NCI-H226 (cell line): ENCODE measurements around the gene APLF.
A peak's percentile ranks its signal among the peaks of the same experiment; 100 is the strongest.

Experiments used
- DNase-seq: peaks from one replicate; pipeline ENCODE4 v3.0.0-alpha.2; 2015

APLF gene, protein sequence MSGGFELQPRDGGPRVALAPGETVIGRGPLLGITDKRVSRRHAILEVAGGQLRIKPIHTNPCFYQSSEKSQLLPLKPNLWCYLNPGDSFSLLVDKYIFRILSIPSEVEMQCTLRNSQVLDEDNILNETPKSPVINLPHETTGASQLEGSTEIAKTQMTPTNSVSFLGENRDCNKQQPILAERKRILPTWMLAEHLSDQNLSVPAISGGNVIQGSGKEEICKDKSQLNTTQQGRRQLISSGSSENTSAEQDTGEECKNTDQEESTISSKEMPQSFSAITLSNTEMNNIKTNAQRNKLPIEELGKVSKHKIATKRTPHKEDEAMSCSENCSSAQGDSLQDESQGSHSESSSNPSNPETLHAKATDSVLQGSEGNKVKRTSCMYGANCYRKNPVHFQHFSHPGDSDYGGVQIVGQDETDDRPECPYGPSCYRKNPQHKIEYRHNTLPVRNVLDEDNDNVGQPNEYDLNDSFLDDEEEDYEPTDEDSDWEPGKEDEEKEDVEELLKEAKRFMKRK

GRCh38 chr2:68467077-68467960, at the start of gene APLF, which contains the start of gene FBXO48:
Gene APLF (plus strand): TSS chr2:68467585. CDS start chr2:68467732, 147 bp downstream.
Gene FBXO48 (minus strand): TSS chr2:68467294. CDS start chr2:68465145, 2,149 bp downstream.
- peak; percentile 99 for DNase-seq

GRCh38 chr2:68417926-68418325, 49.5 kb upstream of the APLF start:
- no peak for DNase-seq

GRCh38 chr2:68418419-68418818, 49.0 kb upstream of the APLF start:
- no peak for DNase-seq

GRCh38 chr2:68418855-68419254, 48.5 kb upstream of the APLF start:
- DNase-seq: no peak

DNA sequence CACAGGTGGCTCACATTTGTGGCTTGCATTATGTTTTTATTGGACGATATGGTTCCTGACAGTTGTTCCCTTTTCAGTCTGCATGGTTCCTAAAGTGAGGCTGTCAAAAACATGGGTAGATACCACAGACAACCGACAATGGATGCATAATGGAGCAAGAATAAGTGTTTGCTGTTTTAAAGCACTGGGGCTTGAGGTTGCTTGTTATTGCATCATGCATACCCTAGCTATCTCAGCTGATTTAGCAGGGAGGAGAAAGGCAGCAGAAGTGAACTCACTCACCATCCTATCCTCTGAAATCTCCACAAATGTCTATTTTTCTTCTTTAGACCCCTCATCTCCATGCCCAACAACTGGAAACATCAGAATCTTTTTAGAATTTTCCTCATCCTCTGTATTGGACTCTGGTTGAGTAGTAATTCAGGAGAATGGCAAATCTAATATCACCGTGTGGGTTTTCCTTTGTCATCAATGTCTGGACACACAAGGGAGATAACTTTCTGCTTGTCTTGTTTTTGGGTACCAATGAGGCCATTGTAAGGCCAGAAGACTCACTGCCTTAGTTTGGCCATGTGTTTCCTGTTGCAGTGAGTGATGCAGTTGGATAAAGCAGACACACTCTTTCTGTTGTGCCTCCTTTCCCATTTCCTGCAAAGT, 47.0 kb upstream of the APLF start:
- peak; percentile 19 for DNase-seq

GRCh38 chr2:68423966-68424650, 43.3 kb upstream of the APLF start:
- DNase-seq: no peak

DNA sequence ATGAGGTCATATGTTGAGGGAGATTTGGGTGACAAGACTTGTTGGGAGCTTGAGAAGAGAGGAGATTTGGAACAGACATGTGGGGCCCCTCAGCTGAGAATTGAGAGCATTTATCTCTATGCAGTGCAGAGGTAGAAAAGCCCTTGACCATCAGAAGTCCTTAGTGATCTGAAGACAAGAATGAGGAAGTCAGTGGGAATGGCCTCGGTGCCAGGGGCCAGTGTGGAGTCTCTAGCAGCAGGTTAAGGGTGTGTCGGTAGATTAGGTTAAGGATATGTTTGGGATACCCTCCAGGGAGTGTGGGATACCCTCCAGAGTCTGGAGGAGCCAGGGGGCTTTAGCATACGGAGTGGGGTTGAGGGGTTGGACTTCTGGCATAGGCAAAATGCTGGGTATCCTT, 41.9 kb upstream of the APLF start:
- no peak for DNase-seq

DNA sequence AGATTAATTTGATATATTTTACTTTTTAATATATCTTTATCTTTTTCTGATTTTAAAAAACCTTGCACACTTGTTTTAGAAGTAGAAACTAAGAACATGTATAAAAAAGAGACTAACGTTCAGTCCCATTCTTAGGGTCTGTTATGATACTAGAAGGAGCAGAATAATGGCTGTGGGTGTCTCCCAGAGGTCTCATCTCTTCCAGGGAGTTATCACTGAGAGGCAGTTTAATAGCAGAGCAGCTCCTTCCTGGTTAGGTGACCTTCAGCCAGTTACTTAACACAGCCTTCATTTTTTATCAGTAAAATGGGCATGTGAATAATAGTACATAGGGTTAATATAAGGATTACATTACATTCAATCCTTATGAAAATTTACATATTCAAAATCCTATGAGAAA, 40.9 kb upstream of the APLF start:
- no peak for DNase-seq

DNA sequence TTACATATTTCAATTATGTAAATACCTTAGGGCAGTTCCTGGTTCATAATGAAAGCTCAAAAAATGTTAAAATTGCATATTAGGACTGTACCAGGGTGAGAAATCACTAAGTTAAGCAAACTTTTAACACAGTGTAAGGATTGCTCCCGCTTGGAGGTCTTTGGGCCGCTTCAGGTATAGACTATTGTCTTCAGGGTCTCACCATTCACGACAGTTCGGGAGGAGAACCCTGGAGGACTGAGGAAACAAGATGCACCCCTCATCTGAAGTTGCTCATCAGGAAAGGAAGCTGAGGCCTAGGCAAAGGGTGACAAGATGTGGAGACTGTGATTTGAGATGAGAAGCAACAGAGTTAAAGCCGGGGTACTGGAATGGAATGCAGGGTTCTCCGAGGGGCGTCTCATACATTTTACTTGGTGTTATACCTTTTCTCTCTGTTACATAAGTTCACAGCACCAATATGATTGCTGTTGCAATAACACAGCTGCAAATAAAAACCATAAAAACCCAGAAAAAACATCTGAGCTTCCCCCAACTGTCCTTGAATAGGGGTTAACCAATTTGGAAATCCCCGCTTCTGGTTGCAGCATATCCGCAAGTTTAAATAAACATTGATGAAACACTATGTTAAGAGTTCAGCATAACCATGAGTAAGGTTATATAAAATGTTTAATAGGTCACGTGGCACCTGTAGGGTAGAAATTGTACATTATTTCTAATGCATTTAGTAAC, 40.4 kb upstream of the APLF start:
- DNase-seq: no peak

GRCh38 chr2:68428126-68428525, 39.3 kb upstream of the APLF start:
- peak; percentile 57 for DNase-seq

GRCh38 chr2:68428746-68429145, 38.6 kb upstream of the APLF start:
- DNase-seq: peak; percentile 37

- DNase-seq: peak; percentile 69
Measured at GRCh38 chr2:68429311-68429826, 38.0 kb upstream of the APLF start.

DNA sequence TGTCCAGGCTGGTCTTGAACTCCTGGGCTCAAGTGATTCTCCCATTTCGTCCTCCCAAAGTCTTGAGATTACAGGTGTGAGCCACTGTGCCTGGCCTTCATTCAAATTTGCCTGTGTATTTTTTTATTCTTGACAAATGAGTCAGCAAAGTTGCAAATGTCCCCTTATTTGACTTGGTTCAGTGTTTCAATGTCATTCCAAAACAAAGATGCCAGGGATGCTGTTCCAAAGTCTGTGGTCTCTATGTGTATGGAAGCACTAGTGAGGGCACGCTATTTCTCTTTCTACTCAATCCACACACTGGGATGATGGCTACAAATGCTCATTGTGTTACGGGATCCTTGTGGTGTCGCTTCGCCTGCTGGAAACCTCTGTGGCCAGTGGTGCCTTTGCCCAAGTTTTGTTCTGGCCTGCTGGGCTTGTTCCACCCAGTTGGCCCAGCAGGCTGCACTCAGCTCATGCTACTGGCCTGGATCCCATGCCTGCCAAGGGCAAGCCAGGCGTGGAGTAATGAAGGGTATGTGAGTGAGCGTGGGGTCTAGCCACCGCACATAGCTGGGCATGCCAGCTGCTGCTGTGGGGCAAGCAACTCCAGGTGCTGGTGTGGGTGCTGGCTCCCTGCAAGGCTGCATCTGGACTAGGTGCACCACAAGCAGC, 35.9 kb upstream of the APLF start:
- DNase-seq: no peak

GRCh38 chr2:68432696-68433658, 34.4 kb upstream of the APLF start:
- no peak for DNase-seq

- DNase-seq: no peak
Measured at GRCh38 chr2:68434981-68435380, 32.4 kb upstream of the APLF start.

GRCh38 chr2:68435615-68436014, 31.8 kb upstream of the APLF start:
- peak; percentile 26 for DNase-seq

DNA sequence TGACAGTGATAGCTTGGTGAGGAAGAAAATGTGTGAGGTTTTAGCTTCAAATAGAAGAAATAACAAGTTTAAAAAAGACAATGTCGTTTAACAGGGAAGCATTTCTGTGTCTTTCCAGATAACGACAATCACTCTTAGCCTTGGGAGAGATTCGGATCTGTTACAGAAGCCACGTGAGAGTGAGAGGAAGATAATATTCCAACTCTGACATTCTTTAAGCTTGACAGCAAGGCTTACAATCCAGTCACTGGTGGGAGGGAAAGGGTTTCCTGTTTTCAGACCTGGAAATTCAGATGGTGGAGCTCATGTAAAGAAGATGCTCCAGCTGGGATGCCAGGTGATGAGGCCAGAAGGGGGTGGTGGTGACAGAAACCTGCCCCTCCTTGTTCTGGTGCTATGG, 31.1 kb upstream of the APLF start:
- peak; percentile 58 for DNase-seq

DNA sequence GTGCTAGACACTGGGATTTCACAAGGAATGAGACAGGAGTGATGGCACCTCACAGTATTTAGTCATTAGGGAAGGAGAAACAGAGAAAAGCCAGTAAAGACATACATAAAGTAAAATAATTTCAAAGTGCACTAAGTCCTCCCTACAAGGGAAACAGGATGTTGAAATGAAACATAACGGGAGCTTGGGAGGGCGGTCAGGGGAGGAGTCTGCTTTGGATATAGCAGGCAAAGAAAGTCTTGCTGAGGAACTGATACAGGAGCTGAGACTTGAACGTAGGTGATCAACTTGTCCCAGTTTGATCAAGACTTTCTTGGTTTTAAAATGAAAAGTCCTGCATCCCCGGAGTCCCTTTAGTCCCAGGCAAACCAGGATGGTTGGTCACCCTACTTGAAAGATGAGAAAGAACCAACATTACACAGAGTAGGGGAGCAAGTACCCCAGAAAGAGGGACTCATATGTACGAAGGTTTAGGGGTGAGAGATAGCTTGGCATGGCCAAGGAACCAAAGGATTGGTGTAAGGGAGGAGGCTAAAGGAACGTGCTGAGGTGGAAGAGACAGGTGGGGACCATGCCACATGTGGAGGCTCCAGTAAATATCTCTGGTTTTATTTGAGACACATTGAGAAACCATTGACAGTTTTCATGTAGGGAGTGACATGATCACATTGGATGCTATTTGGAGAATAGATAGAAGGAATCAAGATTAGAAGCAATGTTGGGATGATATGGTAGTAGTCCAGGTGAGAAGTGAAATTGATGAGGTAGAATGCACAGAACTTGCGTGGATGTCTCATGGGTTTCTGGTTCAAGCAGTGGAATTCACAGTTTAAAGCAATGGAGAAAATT, 28.7 kb upstream of the APLF start:
- DNase-seq: no peak
